ENCODE data around the gene CCDC92B. TPM values are rescaled to one million over a fixed set of nuclear protein-coding genes. Genes with fewer than 3 reads are reported as not detected.
A peak's percentile ranks its signal among the peaks of the same experiment; 100 is the strongest.

The CCDC92B gene
- total RNA-seq, 1 experiment from 2014 or later = 15.2 TPM

DNA sequence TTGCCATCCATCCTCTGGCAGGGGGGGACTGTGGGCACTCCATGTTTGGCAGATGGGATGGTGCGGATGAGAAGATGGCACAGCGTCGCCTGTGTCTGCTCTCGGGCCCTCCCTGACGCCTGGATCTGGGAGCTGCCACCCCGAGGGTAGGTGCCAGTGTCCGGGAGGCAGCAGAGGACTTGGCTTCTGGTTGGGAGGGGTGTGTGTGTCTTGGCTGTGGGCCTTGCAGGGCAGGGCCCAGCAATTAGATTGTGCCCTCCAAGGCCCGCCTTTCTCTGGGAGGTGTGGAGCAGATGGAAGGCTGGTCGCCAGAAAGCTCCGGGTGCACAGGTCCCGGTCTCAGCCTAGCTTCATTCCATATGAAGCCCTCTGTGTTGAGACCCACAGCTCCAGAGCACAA, 48.2 kb upstream of the CCDC92B start (continued):
- TF ChIP-seq, protein P1, sequence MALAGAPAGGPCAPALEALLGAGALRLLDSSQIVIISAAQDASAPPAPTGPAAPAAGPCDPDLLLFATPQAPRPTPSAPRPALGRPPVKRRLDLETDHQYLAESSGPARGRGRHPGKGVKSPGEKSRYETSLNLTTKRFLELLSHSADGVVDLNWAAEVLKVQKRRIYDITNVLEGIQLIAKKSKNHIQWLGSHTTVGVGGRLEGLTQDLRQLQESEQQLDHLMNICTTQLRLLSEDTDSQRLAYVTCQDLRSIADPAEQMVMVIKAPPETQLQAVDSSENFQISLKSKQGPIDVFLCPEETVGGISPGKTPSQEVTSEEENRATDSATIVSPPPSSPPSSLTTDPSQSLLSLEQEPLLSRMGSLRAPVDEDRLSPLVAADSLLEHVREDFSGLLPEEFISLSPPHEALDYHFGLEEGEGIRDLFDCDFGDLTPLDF (CRISPR knock-in tag; IDR thresholded peaks at IDR 0.05) = no peak
- TF ChIP-seq, protein P2, sequence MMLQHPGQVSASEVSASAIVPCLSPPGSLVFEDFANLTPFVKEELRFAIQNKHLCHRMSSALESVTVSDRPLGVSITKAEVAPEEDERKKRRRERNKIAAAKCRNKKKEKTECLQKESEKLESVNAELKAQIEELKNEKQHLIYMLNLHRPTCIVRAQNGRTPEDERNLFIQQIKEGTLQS (CRISPR knock-in tag; conservative IDR thresholded peaks at IDR 0.05) = no peak
- TF ChIP-seq SP1 (CRISPR knock-in tag; conservative IDR thresholded peaks at IDR 0.05) (no peak), JAZF1 (CRISPR knock-in tag; IDR thresholded peaks at IDR 0.05) (no peak), TEAD4 (CRISPR knock-in tag; IDR thresholded peaks at IDR 0.05) (no peak)
- TF ChIP-seq, protein P3, sequence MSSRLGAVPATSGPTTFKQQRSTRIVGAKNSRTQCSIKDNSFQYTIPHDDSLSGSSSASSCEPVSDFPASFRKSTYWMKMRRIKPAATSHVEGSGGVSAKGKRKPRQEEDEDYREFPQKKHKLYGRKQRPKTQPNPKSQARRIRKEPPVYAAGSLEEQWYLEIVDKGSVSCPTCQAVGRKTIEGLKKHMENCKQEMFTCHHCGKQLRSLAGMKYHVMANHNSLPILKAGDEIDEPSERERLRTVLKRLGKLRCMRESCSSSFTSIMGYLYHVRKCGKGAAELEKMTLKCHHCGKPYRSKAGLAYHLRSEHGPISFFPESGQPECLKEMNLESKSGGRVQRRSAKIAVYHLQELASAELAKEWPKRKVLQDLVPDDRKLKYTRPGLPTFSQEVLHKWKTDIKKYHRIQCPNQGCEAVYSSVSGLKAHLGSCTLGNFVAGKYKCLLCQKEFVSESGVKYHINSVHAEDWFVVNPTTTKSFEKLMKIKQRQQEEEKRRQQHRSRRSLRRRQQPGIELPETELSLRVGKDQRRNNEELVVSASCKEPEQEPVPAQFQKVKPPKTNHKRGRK (CRISPR knock-in tag; IDR thresholded peaks at IDR 0.05; ENCODE audit: borderline replicate concordance) = no peak

DNA sequence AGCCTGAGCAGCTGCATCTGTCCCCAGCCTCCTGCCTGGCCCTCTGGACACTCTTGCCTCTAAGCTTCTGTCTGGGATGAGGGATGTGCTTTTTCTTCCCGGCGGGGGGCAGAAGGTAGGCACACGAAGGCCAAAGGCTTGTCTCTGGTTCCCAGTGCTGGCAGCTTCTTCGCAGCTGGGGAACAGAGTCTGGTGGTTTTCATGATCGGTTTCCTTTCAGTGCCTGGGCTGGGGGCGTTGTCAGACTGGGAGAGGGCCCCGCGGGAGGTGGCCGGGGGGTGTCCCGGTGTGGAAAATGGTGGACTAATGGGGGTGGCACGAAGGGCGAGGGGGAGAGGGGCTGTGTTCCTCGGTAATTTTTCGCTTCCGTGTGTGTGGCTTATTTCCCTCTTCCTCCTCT, 47.8 kb upstream of the CCDC92B start:
- no peak for TF ChIP-seq JUN (CRISPR knock-in tag; IDR thresholded peaks at IDR 0.05)
- TF ChIP-seq KAT7 (CRISPR knock-in tag; IDR thresholded peaks at IDR 0.05; ENCODE audit: borderline replicate concordance) = no peak
- no peak for TF ChIP-seq ATF1 (CRISPR knock-in tag; IDR thresholded peaks at IDR 0.05)
- TF ChIP-seq HMGA2 (CRISPR knock-in tag; IDR thresholded peaks at IDR 0.05) = no peak
- TF ChIP-seq RORB (CRISPR knock-in tag; IDR thresholded peaks at IDR 0.05) = no peak
- TF ChIP-seq IRF2 (CRISPR knock-in tag; IDR thresholded peaks at IDR 0.05; ENCODE audit: borderline replicate concordance, low read depth) = no peak
- TF ChIP-seq, protein P4, sequence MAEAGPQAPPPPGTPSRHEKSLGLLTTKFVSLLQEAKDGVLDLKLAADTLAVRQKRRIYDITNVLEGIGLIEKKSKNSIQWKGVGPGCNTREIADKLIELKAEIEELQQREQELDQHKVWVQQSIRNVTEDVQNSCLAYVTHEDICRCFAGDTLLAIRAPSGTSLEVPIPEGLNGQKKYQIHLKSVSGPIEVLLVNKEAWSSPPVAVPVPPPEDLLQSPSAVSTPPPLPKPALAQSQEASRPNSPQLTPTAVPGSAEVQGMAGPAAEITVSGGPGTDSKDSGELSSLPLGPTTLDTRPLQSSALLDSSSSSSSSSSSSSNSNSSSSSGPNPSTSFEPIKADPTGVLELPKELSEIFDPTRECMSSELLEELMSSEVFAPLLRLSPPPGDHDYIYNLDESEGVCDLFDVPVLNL (CRISPR knock-in tag; IDR thresholded peaks at IDR 0.05; ENCODE audit: borderline replicate concordance, low read depth) = no peak
- TF ChIP-seq, protein P5, sequence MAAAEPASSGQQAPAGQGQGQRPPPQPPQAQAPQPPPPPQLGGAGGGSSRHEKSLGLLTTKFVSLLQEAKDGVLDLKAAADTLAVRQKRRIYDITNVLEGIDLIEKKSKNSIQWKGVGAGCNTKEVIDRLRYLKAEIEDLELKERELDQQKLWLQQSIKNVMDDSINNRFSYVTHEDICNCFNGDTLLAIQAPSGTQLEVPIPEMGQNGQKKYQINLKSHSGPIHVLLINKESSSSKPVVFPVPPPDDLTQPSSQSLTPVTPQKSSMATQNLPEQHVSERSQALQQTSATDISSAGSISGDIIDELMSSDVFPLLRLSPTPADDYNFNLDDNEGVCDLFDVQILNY (CRISPR knock-in tag; IDR thresholded peaks at IDR 0.05) = no peak
- TF ChIP-seq ZBTB21 (CRISPR knock-in tag; IDR thresholded peaks at IDR 0.05; ENCODE audit: borderline replicate concordance) = no peak
- no peak for TF ChIP-seq EMX1 (CRISPR knock-in tag; IDR thresholded peaks at IDR 0.05)
- TF ChIP-seq, protein P6, sequence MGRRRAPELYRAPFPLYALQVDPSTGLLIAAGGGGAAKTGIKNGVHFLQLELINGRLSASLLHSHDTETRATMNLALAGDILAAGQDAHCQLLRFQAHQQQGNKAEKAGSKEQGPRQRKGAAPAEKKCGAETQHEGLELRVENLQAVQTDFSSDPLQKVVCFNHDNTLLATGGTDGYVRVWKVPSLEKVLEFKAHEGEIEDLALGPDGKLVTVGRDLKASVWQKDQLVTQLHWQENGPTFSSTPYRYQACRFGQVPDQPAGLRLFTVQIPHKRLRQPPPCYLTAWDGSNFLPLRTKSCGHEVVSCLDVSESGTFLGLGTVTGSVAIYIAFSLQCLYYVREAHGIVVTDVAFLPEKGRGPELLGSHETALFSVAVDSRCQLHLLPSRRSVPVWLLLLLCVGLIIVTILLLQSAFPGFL (CRISPR knock-in tag; IDR thresholded peaks at IDR 0.05; ENCODE audit: borderline replicate concordance) = no peak
- TF ChIP-seq, protein P7, sequence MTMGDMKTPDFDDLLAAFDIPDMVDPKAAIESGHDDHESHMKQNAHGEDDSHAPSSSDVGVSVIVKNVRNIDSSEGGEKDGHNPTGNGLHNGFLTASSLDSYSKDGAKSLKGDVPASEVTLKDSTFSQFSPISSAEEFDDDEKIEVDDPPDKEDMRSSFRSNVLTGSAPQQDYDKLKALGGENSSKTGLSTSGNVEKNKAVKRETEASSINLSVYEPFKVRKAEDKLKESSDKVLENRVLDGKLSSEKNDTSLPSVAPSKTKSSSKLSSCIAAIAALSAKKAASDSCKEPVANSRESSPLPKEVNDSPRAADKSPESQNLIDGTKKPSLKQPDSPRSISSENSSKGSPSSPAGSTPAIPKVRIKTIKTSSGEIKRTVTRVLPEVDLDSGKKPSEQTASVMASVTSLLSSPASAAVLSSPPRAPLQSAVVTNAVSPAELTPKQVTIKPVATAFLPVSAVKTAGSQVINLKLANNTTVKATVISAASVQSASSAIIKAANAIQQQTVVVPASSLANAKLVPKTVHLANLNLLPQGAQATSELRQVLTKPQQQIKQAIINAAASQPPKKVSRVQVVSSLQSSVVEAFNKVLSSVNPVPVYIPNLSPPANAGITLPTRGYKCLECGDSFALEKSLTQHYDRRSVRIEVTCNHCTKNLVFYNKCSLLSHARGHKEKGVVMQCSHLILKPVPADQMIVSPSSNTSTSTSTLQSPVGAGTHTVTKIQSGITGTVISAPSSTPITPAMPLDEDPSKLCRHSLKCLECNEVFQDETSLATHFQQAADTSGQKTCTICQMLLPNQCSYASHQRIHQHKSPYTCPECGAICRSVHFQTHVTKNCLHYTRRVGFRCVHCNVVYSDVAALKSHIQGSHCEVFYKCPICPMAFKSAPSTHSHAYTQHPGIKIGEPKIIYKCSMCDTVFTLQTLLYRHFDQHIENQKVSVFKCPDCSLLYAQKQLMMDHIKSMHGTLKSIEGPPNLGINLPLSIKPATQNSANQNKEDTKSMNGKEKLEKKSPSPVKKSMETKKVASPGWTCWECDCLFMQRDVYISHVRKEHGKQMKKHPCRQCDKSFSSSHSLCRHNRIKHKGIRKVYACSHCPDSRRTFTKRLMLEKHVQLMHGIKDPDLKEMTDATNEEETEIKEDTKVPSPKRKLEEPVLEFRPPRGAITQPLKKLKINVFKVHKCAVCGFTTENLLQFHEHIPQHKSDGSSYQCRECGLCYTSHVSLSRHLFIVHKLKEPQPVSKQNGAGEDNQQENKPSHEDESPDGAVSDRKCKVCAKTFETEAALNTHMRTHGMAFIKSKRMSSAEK (CRISPR knock-in tag; IDR thresholded peaks at IDR 0.05; ENCODE audit: borderline replicate concordance) = no peak
- no peak for TF ChIP-seq RELA (CRISPR knock-in tag; IDR thresholded peaks at IDR 0.05; ENCODE audit: borderline replicate concordance)
- DNase-seq (ENCODE audit: low spot score) = no peak
- peaks cover 17% of the 10 kb centered on the region for H3K4me1 Mint-ChIP-seq
- POLR2A ChIA-PET = no interaction called here
- CTCF ChIA-PET = interaction anchor here (0.7 to 4.0 kb wide), 3 partner anchors 11 to 75 kb away, joined by 3 to 20 read pairs (median 3); no protein-coding TSS in a partner anchor
- ATAC-seq = no peak
- no peak overlapping the region for H3K4me3 Mint-ChIP-seq
- H3K9me3 Mint-ChIP-seq = no peaks in the 10 kb centered on the region
- H3K27ac Mint-ChIP-seq = peak overlapping the region; percentile 60; the same call in 1 of the 2 replicates
- no peaks in the 10 kb centered on the region for H3K27me3 Mint-ChIP-seq (ENCODE audit: low read depth)
- no peaks in the 10 kb centered on the region for H3K36me3 Mint-ChIP-seq

Data from WTC11 (cell line).